Coronary artery (tissue), 2 donors: Measurements from ENCODE around the gene POFUT2.
A peak's percentile ranks its signal among the peaks of the same experiment; 100 is the strongest.

Experiments used
- DNase-seq: peaks from one replicate; pipeline ENCODE4 v3.0.0-alpha.2; 2017; ENCODE audit warnings: low spot score
- H3K27ac ChIP-seq, 2 donors: fragments of 200-600 bp; sonication (generic); one replicate each; pipeline ENCODE4 v1.5.1; 2016 to 2019
- H3K4me3 ChIP-seq: fragments of 200-600 bp; sonication (generic); 2 replicates; pipeline ENCODE4 v1.5.1; 2016; ENCODE audit warnings: mild to moderate bottlenecking, moderate library complexity
- TF ChIP-seq, protein P1 (sequence below): fragments of 200-600 bp; sonication (generic); IDR thresholded peaks from one replicate; pipeline ENCODE4 v1.5.1; 2019; ENCODE audit warnings: antibody characterized with exemption

POFUT2 gene

DNA sequence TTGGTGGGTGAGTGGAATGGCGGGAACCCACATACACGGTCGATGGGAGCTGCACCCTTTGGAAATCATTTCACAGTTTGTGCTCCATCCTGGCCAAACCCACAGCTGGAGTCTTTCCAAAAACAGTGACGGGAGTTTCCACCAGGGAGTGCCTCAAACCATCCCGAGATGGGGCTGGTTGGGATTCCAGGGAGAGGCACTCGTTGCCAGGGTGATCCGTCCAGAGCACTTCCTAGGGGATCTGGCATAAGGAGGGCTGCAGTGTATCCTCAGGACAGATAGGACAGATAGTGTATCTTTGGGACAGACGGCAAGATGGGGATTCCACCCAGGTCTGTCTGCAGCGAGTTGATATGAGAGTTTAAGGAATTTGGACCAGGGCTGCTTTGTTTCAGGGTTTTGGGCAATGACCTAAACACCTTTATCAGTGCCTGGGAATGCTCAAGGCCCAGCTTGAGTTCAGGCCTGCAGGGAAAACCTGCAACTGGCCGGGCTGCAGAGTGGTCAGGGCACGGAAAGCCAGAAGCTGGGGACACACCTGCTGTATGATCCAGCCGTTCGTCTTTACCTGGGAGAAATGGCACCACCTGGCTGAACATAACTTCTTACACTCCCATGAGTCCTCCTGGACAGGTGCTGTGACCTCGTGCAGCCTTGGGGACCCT lies 3.4 kb upstream of the POFUT2 start:
- H3K27ac ChIP-seq = peak overlapping the region; percentile 15 to 95

DNA sequence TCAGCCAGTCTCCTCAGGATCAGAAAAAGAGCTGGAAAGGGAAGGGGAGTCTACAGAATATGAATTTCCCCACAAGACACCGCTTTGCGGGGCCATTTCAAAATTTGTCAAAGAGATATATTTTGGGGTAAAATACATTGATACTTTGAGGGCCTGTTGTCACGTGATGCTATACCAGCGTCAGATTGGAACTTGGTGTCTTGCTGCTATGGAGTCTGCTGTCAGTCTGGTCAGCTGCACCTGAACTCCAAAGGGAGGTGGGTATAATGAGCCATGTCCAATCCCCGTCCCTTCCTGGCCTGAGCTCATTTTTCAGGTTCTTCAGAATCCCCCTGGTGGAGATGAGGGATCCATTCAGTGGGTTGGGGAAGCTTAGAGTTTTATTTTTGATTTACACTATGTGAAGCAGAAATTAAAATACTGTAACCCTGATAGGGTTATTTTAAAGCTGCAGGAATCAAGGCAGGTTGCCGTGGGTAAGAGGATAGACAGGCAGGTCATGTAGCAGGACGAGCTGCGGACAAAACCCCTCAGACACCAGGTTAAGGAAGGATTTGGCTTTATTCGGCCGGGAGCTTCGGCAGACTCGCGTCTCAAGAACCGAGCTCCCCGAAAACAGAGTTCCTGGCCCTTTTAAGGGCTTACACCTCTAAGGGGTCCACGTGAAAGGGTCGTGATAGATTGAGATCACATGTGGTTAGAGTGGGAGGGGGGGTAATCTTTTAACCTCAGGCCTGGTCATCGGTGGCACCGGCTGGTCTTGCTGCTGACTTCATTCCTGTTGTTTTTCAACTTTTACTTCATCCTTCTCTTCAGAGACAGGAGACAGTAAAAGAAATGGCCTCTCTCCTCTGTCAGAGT lies 2.2 kb upstream of the POFUT2 start:
- Histone ChIP-seq H3K27ac (peak overlapping the region in 1 of 2 donors; percentile 32), H3K4me3 (no peak overlapping the region)
- peak; percentile 72 for DNase-seq
- TF ChIP-seq, protein P1, sequence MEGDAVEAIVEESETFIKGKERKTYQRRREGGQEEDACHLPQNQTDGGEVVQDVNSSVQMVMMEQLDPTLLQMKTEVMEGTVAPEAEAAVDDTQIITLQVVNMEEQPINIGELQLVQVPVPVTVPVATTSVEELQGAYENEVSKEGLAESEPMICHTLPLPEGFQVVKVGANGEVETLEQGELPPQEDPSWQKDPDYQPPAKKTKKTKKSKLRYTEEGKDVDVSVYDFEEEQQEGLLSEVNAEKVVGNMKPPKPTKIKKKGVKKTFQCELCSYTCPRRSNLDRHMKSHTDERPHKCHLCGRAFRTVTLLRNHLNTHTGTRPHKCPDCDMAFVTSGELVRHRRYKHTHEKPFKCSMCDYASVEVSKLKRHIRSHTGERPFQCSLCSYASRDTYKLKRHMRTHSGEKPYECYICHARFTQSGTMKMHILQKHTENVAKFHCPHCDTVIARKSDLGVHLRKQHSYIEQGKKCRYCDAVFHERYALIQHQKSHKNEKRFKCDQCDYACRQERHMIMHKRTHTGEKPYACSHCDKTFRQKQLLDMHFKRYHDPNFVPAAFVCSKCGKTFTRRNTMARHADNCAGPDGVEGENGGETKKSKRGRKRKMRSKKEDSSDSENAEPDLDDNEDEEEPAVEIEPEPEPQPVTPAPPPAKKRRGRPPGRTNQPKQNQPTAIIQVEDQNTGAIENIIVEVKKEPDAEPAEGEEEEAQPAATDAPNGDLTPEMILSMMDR = no peak

More for the DNA sequence above, 3.4 kb upstream of the POFUT2 start:
- H3K4me3 ChIP-seq = no peak overlapping the region
- peak; percentile 86 for DNase-seq
- TF ChIP-seq, protein P1 = no peak

DNA sequence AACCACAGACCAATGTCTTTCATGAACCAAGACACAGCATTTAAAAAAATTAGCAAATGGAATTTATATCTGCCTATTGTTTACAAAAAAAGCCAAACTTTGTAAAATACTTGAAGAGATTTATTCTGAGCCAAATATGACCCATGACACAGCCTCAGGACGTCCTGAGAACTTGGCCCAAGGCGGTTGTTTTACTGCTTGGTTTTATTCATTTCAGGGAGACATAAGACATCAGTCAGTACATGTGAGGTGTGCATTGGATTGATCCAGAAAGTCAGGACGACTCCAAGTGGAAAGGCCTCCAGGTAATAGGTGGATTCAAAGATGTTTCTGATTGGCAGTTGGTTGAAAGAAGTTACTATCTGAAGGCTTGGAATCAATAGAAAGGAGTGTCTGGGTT lies 1.4 kb upstream of the POFUT2 start:
- H3K27ac ChIP-seq = peak overlapping the region in 1 of 2 donors; percentile 82
- TF ChIP-seq, protein P1 = no peak
- peak; percentile 64 for DNase-seq
- H3K4me3 ChIP-seq = no peak overlapping the region

DNA sequence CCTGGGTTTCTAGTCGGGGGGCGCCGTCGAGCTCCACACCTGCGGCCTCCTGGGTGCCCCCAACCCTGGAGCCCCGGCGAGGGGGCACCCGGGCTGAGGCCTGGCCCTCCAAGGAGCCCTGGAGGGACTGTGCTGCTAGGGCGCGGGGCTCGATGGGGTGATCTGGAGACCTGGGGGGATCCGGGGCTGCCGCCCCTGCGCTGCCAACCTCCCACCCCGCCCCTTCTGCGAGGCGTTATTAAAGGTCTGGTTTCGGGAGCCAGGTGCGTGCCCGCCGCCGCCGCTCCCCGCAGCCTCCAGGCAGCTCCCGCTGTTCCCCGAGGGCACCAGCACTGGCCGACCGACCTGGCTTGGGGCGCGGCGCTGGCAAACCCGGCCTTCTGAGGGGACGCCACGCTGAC lies 746 bp upstream of the POFUT2 start:
- peak; percentile 77 for DNase-seq
- peak overlapping the region; percentile 87 for H3K4me3 ChIP-seq
- TF ChIP-seq, protein P1 = no peak
- H3K27ac ChIP-seq = peak overlapping the region; percentile 82 to 93

DNA sequence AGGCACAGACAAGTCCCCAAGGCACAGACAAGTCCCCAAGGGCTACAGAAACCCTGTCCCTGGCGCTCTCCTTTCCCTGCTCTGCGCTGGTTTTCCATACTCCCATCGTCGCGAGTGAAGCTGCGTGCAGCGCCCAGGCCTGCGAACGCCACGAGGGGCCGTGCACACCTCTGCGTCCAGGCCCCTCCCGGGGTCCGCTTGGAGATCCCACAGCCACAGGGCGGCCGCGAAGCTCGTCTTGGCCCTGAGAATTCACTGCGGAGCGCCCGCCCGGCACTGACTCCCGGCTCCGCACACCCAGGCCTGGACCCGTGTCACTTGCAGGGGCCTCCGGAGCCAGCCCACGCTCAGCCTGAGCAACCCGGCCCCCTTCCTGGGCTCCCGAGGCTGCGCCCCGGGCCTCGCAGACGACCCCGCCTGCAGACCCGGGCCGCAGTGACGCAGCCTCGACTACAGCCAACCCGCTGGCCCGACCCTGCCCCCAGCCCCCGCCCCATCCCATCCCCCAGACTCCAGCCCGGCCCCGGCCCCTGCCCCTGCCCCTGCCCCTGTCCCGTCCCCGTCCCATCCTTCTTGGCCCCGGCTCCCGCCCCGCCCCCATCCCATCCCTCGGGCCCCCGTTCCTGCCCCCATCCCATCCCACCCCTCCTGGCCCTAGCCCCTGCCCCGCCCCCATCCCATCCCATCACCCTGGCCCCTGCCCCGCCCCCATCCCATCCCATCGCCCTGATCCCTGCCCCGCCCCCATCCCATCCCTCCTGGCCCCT lies 841 bp downstream of the POFUT2 start:
- peak; percentile 74 for DNase-seq
- peak overlapping the region; percentile 82 to 93 for H3K27ac ChIP-seq
- peak overlapping the region; percentile 87 for H3K4me3 ChIP-seq
- TF ChIP-seq, protein P1 = no peak

DNA sequence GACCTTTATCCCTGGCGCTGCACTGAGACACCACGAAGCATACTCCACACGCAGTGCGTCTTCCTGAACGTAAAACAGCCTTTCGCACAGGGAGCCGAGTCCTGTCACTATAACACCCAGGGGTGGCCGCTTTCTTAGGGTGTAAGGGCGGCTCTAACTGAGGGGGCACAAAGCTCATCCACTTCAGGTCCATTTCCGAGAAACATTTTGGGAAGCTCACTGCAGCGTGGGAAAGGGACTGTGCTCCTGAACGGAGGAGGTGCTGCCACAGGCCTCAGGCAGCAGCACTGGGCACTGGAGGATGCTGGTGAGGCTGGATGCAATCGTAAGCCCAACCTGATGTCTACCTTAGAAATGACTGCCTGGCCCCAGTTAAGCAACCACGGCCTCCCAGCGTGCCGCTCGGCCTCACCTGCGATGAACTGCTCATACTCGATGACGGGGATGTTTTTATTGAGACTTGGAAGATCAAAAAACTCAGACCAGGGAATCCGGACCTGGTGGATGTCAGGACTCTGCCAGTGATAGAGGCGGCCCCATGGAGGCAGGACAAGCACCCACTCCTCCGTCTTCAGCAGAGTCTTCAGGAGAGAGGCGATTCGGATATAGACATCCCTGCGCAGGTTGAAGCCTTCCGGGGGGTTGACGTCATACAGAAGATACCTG lies 2.3 kb downstream of the POFUT2 start:
- TF ChIP-seq, protein P1 = no peak
- DNase-seq = peak; percentile 67
- Histone ChIP-seq H3K4me3 (no peak overlapping the region), H3K27ac (no peak overlapping the region)
